GM23248 (cell line): Measurements from ENCODE around the gene GAREM1. TPM values are rescaled to one million over a fixed set of nuclear protein-coding genes. Genes with fewer than 3 reads are reported as not detected.

ENCODE experiments used
- DNase-seq: peaks from one replicate; pipeline ENCODE4 v3.0.0-alpha.2; 2015
- H2AFZ ChIP-seq: fragments of 200-600 bp; sonication (generic); 2 replicates; pipeline ENCODE4 v1.6.1; 2016; ENCODE audit warnings: antibody characterized with exemption
- H3F3A ChIP-seq: fragments of 200-600 bp; sonication (generic); 2 replicates; pipeline ENCODE4 v1.6.1; 2016; ENCODE audit warnings: mild to moderate bottlenecking, antibody characterized with exemption, mixed run types; ENCODE audit not compliant: insufficient read depth
- H3K27ac ChIP-seq: fragments of 200-600 bp; sonication (generic); 2 replicates; pipeline ENCODE4 v1.5.1; 2016; ENCODE audit warnings: mild to moderate bottlenecking
- H3K27me3 ChIP-seq: fragments of 200-600 bp; sonication (generic); replicated peaks from 2 replicates; pipeline ENCODE4 v1.6.1; 2016; ENCODE audit warnings: mild to moderate bottlenecking; ENCODE audit not compliant: insufficient read depth
- H3K36me3 ChIP-seq: fragments of 200-600 bp; sonication (generic); 2 replicates; pipeline ENCODE4 v1.6.1; 2016; ENCODE audit warnings: low read depth, mild to moderate bottlenecking
- H3K4me1 ChIP-seq: fragments of 200-600 bp; sonication (generic); 2 replicates; pipeline ENCODE4 v1.6.1; 2016; ENCODE audit warnings: mild to moderate bottlenecking; ENCODE audit not compliant: insufficient read depth
- H3K4me2 ChIP-seq: fragments of 200-600 bp; sonication (generic); one replicate; pipeline ENCODE4 v1.6.1; 2016; ENCODE audit warnings: mild to moderate bottlenecking; ENCODE audit not compliant: unreplicated experiment
- H3K4me3 ChIP-seq: fragments of 200-600 bp; sonication (generic); 2 replicates; pipeline ENCODE4 v1.5.1; 2016; ENCODE audit warnings: mild to moderate bottlenecking
- H3K79me2 ChIP-seq: fragments of 200-600 bp; sonication (generic); 2 replicates; pipeline ENCODE4 v1.6.1; 2016; ENCODE audit warnings: mild to moderate bottlenecking; ENCODE audit not compliant: insufficient read depth
- H3K9ac ChIP-seq: fragments of 200-600 bp; sonication (generic); 2 replicates; pipeline ENCODE4 v1.6.1; 2016; ENCODE audit warnings: mild to moderate bottlenecking
- H3K9me2 ChIP-seq: fragments of 200-600 bp; sonication (generic); 2 replicates; pipeline ENCODE4 v1.6.1; 2016; ENCODE audit warnings: mixed run types, mild to moderate bottlenecking, moderate library complexity; ENCODE audit not compliant: insufficient read depth
- H3K9me3 ChIP-seq: fragments of 200-600 bp; sonication (generic); one replicate; pipeline ENCODE4 v1.6.1; 2017; ENCODE audit warnings: low read depth
- H4K20me1 ChIP-seq: fragments of 200-600 bp; sonication (generic); 2 replicates; pipeline ENCODE4 v1.6.0; 2016; ENCODE audit not compliant: insufficient read depth
- EZH2 ChIP-seq: fragments of 200-600 bp; sonication (generic); IDR thresholded peaks from 2 replicates; pipeline ENCODE4 v1.6.1; 2018; ENCODE audit warnings: antibody characterized with exemption, mild to moderate bottlenecking; ENCODE audit not compliant: insufficient read depth, poor library complexity, severe bottlenecking
- EZH2phosphoT487 ChIP-seq: fragments of 200-600 bp; sonication (generic); IDR thresholded peaks from 2 replicates; pipeline ENCODE4 v1.6.1; 2018; ENCODE audit warnings: antibody characterized with exemption, moderate library complexity, mild to moderate bottlenecking, low read depth; ENCODE audit not compliant: insufficient read depth
- WGBS, 2 experiments: methylation state at CpG; one replicate each; pipeline ENCODE4 v1.1.6; 2015 to 2017; ENCODE audit warnings: low lambda C conversion rate in 2 of 2, low coverage in 1 of 2; ENCODE audit errors: missing lambda C conversion rate in 2 of 2; 5-methylcytosine and 5-hydroxymethylcytosine counted together
- in situ Hi-C: fragments of 300-500 bp; cut with MboI; formaldehyde crosslinking; loops from 2 replicates; pipeline ENCODE4 v1.15.0; 2020
- polyA plus RNA-seq: library from polyadenylated mRNA; unstranded; fragments of >200 nt; fragmentation: Nextera tagmentation; extraction: Ambion mirVana; gene quantifications from 2 replicates; pipeline ENCODE4 v1.2.1, GENCODE V29; 2016
- total RNA-seq: library from RNA; depleted of rRNA; stranded (reverse); fragments of >200 nt; shearing (Covaris generic); gene quantifications from 2 replicates; pipeline ENCODE4 v1.2.3, GENCODE V29; 2014

The GAREM1 gene
- total and polyA plus RNA-seq, 2 experiments from 2014 or later = 0.30 to 1.2 TPM

DNA sequence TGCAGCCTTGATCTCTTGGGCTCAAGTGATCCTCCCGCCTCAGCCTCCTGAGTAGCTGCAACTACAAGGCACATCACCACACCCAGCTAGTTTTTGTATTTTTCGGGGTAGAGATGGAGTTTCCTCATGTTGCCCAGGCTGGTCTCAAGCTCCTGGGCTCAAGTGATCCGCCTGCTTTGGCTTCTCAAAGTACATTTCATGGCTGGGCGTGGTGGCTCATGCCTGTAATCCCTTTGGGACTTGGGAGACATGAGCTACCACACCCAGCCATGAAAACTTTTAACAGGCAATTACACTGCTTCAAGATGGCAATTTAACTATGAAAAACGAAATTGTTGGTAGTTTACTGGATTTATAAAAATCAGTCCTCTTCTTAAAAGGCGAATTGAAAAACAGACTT, 211.1 kb downstream of the GAREM1 start:
- Histone ChIP-seq H3K9me2 (no peaks in the 10 kb centered on the region), H3K9me3 (no peaks in the 10 kb centered on the region), H2AFZ (no peak overlapping the region), H3K4me1 (no peaks in the 10 kb centered on the region), H4K20me1 (no peaks in the 10 kb centered on the region), H3K9ac (no peak overlapping the region), H3K27ac (no peak overlapping the region), H3K27me3 (no peaks in the 10 kb centered on the region; the same call in 1 of the 2 replicates), H3K79me2 (no peaks in the 10 kb centered on the region), H3K4me3 (no peak overlapping the region), H3K36me3 (no peaks in the 10 kb centered on the region), H3F3A (no peaks in the 10 kb centered on the region), H3K4me2 (no peak overlapping the region)
- WGBS, 2 experiments = 23 to 40% methylated on average over 6 of the region's 6 CpGs
- in situ Hi-C loops = no loop called here
- TF ChIP-seq EZH2 (no peak), EZH2phosphoT487 (no peak)
- no peak for DNase-seq

DNA sequence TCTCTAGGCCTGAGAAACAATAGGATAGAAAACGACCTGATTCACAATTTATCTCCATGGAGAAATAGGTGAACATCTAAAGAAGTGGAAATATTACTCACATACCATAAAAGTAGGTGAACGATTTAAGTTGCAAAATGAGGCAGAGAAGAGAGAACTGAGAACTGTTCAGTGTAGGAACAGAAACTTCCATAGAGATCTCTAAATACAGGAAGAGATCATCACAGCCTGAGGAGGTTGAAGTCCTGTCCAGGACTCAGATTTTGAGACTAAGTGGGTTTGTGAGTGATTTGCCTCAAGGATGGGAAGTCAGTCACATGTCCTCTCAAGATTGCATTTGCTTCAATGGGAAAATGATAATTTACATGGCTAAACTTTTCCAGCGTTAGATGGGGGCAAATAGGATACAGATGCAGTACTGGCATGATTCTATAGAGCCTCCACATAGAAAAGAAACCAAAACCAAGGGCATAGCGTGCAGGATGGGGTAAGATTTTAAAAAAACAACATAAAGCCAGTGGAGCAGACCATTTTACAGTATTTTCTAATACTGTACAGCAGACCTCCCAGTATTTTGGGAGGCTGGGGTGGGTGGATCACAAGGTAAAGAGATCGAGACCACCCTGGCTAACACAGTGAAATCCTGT, 212.0 kb downstream of the GAREM1 start:
- no peak for DNase-seq
- no peak overlapping the region for H3K4me3 ChIP-seq
- no peak overlapping the region for H3K27ac ChIP-seq
- H3K9me3 ChIP-seq = no peaks in the 10 kb centered on the region
- no peaks in the 10 kb centered on the region for H3K79me2 ChIP-seq
- WGBS, 2 experiments = 22 to 28% methylated on average over 5 of the region's 5 CpGs
- in situ Hi-C loops = no loop called here
- H3K9ac ChIP-seq = no peak overlapping the region
- no peak for TF ChIP-seq EZH2phosphoT487
- no peak for TF ChIP-seq EZH2
- H4K20me1 ChIP-seq = no peaks in the 10 kb centered on the region
- no peaks in the 10 kb centered on the region; the same call in 1 of the 2 replicates for H3K27me3 ChIP-seq
- H3K4me1 ChIP-seq = no peaks in the 10 kb centered on the region
- no peak overlapping the region for H3K4me2 ChIP-seq
- H3F3A ChIP-seq = no peaks in the 10 kb centered on the region
- no peaks in the 10 kb centered on the region for H3K9me2 ChIP-seq
- no peaks in the 10 kb centered on the region for H3K36me3 ChIP-seq
- H2AFZ ChIP-seq = no peak overlapping the region

DNA sequence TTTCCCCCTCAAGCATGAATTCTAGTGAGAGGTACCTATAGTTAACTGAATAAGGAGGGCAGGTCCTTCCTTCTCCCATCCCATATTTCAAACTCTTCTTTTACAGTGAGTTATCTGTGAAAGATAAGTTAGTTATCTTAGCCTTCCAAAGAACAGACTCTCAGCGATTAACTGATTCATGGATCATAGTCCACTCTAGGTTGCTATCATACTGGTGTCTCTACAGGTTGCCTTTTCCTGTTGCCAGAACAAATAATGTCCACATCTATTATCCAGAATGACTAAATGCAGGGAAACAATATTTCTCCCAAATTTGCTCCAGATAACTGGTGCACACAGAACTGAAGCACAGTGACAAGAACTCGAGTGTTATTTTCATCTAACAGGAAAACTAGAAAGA, 212.5 kb downstream of the GAREM1 start:
- Histone ChIP-seq H3K36me3 (no peaks in the 10 kb centered on the region), H3K4me2 (no peak overlapping the region), H3K9me2 (no peaks in the 10 kb centered on the region), H3K27ac (no peak overlapping the region), H3K79me2 (no peaks in the 10 kb centered on the region), H4K20me1 (no peaks in the 10 kb centered on the region), H3K9ac (no peak overlapping the region), H3K4me3 (no peak overlapping the region), H3K4me1 (no peaks in the 10 kb centered on the region), H3K9me3 (no peaks in the 10 kb centered on the region), H3F3A (no peaks in the 10 kb centered on the region), H2AFZ (no peak overlapping the region), H3K27me3 (no peaks in the 10 kb centered on the region; the same call in 1 of the 2 replicates)
- no peak for DNase-seq
- in situ Hi-C loops = no loop called here
- no peak for TF ChIP-seq EZH2
- no peak for TF ChIP-seq EZH2phosphoT487
- 52 to 53% methylated on average over 2 of the region's 2 CpGs for WGBS, 2 experiments

- no peaks in the 10 kb centered on the region for H3K9me2 ChIP-seq
- in situ Hi-C loops = no loop called here
- H3K27me3 ChIP-seq = no peaks in the 10 kb centered on the region; the same call in 1 of the 2 replicates
- no peaks in the 10 kb centered on the region for H3K79me2 ChIP-seq
- no peaks in the 10 kb centered on the region for H3K9me3 ChIP-seq
- no peaks in the 10 kb centered on the region for H3K36me3 ChIP-seq
- H3K27ac ChIP-seq = no peak overlapping the region
- H2AFZ ChIP-seq = no peak overlapping the region
- no peak for TF ChIP-seq EZH2phosphoT487
- no peak for TF ChIP-seq EZH2
- H4K20me1 ChIP-seq = no peaks in the 10 kb centered on the region
- no peak overlapping the region for H3K4me2 ChIP-seq
- no peaks in the 10 kb centered on the region for H3K4me1 ChIP-seq
- no peak overlapping the region for H3K4me3 ChIP-seq
- no peak overlapping the region for H3K9ac ChIP-seq
- DNase-seq = no peak
- H3F3A ChIP-seq = no peaks in the 10 kb centered on the region
- 57 to 61% methylated on average over 5 of the region's 5 CpGs for WGBS, 2 experiments
Observed at GRCh38 chr18:32257084-32257785, 213.4 kb downstream of the GAREM1 start.
